ENCODE measurements around the gene AHNAK. TPM values are rescaled to one million over a fixed set of nuclear protein-coding genes. Genes with fewer than 3 reads are reported as not detected.

Gene AHNAK
- total and polyA plus RNA-seq, 2 donors (not counting 3 experiments of a cell fraction or from before 2014, with no cell fraction given) = 35.2 to 436 TPM

- H2AFZ ChIP-seq (ENCODE audit: low read depth, low read length) = no peak overlapping the region
- dilution Hi-C loops (cut with MboI; ENCODE audit: extremely low pct_ligation_motif_present, low sequenced_read_pairs) = no loop called here
- H3K27me3 ChIP-seq (ENCODE audit: control insufficient read depth in 2 of 2, insufficient read depth in 2 of 2, low read length in 2 of 2) = no peaks in the 10 kb centered on the region
- H3K4me2 ChIP-seq (ENCODE audit: insufficient read depth, low read length) = no peak overlapping the region
- H3K9ac ChIP-seq (replicated peaks; ENCODE audit: extremely low read depth, insufficient read depth, low read length) = no peak overlapping the region
- FAIRE-seq (no peak), DNase-seq (ENCODE audit: low read depth, low spot score) (no peak)
- no peaks in the 10 kb centered on the region for H3K9me1 ChIP-seq (replicated peaks; ENCODE audit: control insufficient read depth, extremely low read depth, insufficient read depth, low read length)
- TF ChIP-seq EZH2 (IDR thresholded peaks at IDR 0.05; ENCODE audit: borderline replicate concordance, low read depth, low read length, severe bottlenecking) (no peak), GATA2 (IDR thresholded peaks at IDR 0.05; ENCODE audit: insufficient read depth, insufficient read length, low read depth, low read length) (no peak), MAX (IDR thresholded peaks at IDR 0.05; ENCODE audit: insufficient read depth, insufficient read length) (no peak), JUN (IDR thresholded peaks at IDR 0.05; ENCODE audit: borderline replicate concordance, insufficient read depth, insufficient read length, low read depth) (no peak), FOS (IDR thresholded peaks at IDR 0.05; ENCODE audit: borderline replicate concordance, insufficient read depth, low read length) (no peak), MYC (IDR thresholded peaks at IDR 0.05; ENCODE audit: low read depth, low read length) (no peak), POLR2AphosphoS5 (IDR thresholded peaks at IDR 0.05; ENCODE audit: insufficient read depth, low read depth, low read length) (no peak), CTCF (IDR thresholded peaks at IDR 0.05; ENCODE audit: extremely low read depth in 1 of 2, insufficient read depth in 1 of 2, low read depth in 1 of 2, low read length in 2 of 2) (no peak), POLR2A (IDR thresholded peaks at IDR 0.05; ENCODE audit: low read depth, low read length) (no peak)
- no TSS peak for BruUV-seq (replicated peaks)
- no peaks in the 10 kb centered on the region for H4K20me1 ChIP-seq (replicated peaks; ENCODE audit: control insufficient read depth, extremely low read depth, insufficient read depth, low read length)
- CTCF ChIA-PET = interaction anchor here (1.5 kb wide), 1 partner anchor 27 kb away, joined by 3 read pairs; no protein-coding TSS in a partner anchor
- no peak overlapping the region for H3K27ac ChIP-seq (ENCODE audit: insufficient read depth, low read depth, low read length)
- intact Hi-C loops (cut with micrococcal nuclease) = no loop called here
- POLR2A ChIA-PET = no interaction called here
- no peak overlapping the region for H3K4me3 ChIP-seq (replicated peaks in 1 of 3; ENCODE audit: insufficient read depth in 1 of 3, low read depth in 1 of 3, low read length in 3 of 3)
- H3K4me1 ChIP-seq (ENCODE audit: control insufficient read depth, extremely low read depth, insufficient read depth, low read length) = no peaks in the 10 kb centered on the region
- H3K79me2 ChIP-seq (ENCODE audit: control insufficient read depth, insufficient read depth, low read length) = no peaks in the 10 kb centered on the region
- no peaks in the 10 kb centered on the region for H3K36me3 ChIP-seq (ENCODE audit: control insufficient read depth in 2 of 2, extremely low read depth in 1 of 2, insufficient read depth in 2 of 2, low read length in 2 of 2)
- H3K9me3 ChIP-seq (replicated peaks; ENCODE audit: control insufficient read depth, insufficient read depth, low read length) = no peaks in the 10 kb centered on the region
Observed at GRCh38 chr11:62452261-62452660, 94.3 kb downstream of the AHNAK start.
